VCaP (cell line): ENCODE results near the gene SMAD1.

Experiments
- H3K27ac ChIP-seq: fragments of 450-650 bp; 2 replicates; pipeline ENCODE4 v1.5.1; 2017
- CTCF ChIP-seq: fragments of 450-650 bp; conservative IDR thresholded peaks from 2 replicates; pipeline ENCODE4 v1.5.1; 2017; ENCODE audit warnings: mild to moderate bottlenecking, moderate library complexity

The SMAD1 gene

DNA sequence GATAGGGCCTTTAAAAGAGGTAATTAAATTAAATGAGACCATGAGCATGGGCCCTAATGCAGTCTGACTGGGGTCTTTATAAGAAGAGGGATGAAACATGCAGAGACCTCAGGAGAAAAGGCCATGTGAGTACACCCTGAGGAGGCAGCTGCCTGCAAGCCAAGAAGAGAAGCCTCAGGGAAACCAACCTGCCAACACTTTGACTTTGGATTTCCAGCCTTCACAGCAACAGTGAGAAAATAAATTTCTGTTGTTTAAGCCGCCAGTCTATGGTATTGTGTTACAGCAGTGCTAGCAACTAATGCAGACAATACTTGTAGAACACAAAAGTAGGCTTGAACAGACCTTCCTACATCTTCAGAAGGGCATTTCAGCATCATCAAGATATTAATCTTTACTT lies 52.3 kb downstream of the SMAD1 start:
- TF ChIP-seq CTCF = no peak

GRCh38 chr4:145535202-145535601 lies 53.5 kb downstream of the SMAD1 start:
- TF ChIP-seq CTCF = no peak
- no peak overlapping the region for H3K27ac ChIP-seq

More for the DNA sequence above, 52.3 kb downstream of the SMAD1 start:
- H3K27ac ChIP-seq = no peak overlapping the region

- no peak for TF ChIP-seq CTCF
- H3K27ac ChIP-seq = no peak overlapping the region
Measured at GRCh38 chr4:145536044-145536443, 54.4 kb downstream of the SMAD1 start.

GRCh38 chr4:145538596-145538995 lies 56.9 kb downstream of the SMAD1 start:
- H3K27ac ChIP-seq = no peak overlapping the region
- TF ChIP-seq CTCF = no peak

GRCh38 chr4:145539671-145540070 lies 58.0 kb downstream of the SMAD1 start:
- no peak for TF ChIP-seq CTCF
- H3K27ac ChIP-seq = no peak overlapping the region

- H3K27ac ChIP-seq = no peak overlapping the region
- TF ChIP-seq CTCF = no peak
Measured at GRCh38 chr4:145540235-145540634, 58.6 kb downstream of the SMAD1 start.

DNA sequence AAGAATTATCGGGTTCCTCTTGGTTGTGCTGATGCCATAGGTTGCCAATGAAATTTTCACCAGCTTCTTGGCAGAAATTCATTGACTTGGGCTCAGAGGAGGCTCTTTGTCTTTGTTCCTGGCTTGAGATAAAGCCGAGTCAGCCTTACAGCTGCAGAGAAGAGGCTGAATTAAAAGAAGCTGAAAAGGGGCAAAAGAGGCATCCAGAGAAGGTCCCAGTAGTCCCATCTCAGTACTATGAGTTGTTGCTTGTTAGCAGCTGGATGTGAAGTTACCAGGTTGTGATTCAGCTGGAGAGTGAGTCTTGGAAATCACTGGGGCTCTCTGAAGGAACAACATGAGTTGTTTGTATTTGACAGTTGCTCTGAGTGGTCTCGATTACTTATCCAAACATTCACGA lies 59.7 kb downstream of the SMAD1 start:
- H3K27ac ChIP-seq = no peak overlapping the region
- TF ChIP-seq CTCF = no peak

GRCh38 chr4:145545031-145545430 lies 63.4 kb downstream of the SMAD1 start:
- H3K27ac ChIP-seq = peak overlapping the region; percentile 44
- no peak for TF ChIP-seq CTCF
